Measurements from ENCODE around the gene SORBS1.

Gene SORBS1

DNA sequence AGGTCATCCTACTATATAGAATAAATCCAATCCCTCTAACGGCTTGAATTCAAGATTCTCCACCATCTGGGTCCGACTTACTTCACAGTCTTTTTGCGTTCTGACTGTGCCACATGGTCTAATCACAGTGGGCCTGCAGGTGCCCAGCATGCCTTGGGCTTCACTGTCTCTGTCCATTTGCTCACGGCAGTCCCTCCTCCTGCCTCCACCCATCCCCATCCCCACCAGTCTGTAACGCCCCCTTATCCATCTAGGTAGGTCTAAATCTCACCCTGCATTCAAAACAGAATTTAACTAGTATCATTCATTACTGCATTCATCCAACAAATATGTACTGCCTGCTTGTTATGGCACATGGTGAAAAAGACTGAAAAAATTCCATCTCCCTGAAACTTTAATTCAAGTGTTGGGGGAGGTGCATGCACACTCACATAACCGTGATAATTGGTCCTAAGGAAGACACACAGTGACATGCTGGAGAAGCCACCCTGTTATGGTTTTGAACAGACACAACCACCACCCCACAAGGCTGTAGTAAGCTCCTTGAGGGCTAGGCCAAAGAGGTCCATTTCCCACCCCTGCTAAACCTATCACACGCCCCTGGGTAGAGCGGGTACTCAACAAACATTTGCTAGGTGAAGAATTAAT is 24.2 kb downstream of the SORBS1 start:
- Histone ChIP-seq H3K4me2 (ENCODE audit: low read length) (no peak overlapping the region), H2BK120ac (ENCODE audit: insufficient read depth, low read length, poor library complexity) (no peak overlapping the region), H3K23ac (ENCODE audit: low read length) (no peak overlapping the region), H2AFZ (ENCODE audit: insufficient read depth, low read length, poor library complexity) (no peak overlapping the region), H3K4me3 (ENCODE audit: low read depth, low read length) (no peak overlapping the region), H3K4me1 (ENCODE audit: control insufficient read depth in 1 of 2, insufficient read depth in 2 of 2, low read length in 2 of 2) (peaks cover 7 to 15% of the 10 kb centered on the region in 2 experiments), H4K91ac (ENCODE audit: low read depth, low read length) (peak overlapping the region; percentile 28), H3K79me1 (ENCODE audit: low read length) (peaks cover 3% of the 10 kb centered on the region), H3K4ac (ENCODE audit: low read depth, low read length) (no peak overlapping the region), H3K14ac (ENCODE audit: low read length) (no peak overlapping the region), H3K27me3 (ENCODE audit: insufficient read depth, low read length) (no peaks in the 10 kb centered on the region), H2AK5ac (ENCODE audit: low read length) (no peak overlapping the region), H3K18ac (ENCODE audit: low read length) (no peak overlapping the region), H3K9me3 (ENCODE audit: insufficient read depth, low read depth, low read length) (no peaks in the 10 kb centered on the region), H2BK12ac (ENCODE audit: low read length) (no peak overlapping the region), H2BK5ac (ENCODE audit: low read depth, low read length, poor library complexity) (no peak overlapping the region), H4K12ac (ENCODE audit: low read depth, low read length) (no peak overlapping the region), H3K36me3 (ENCODE audit: control insufficient read depth in 1 of 2, insufficient read depth in 2 of 2, low read length in 2 of 2) (no peaks in the 10 kb centered on the region), H3K27ac (ENCODE audit: low read depth, low read length) (no peak overlapping the region), H4K8ac (ENCODE audit: low read depth, low read length) (no peak overlapping the region), H3K79me2 (ENCODE audit: control insufficient read depth, insufficient read depth, low read length, poor library complexity) (no peaks in the 10 kb centered on the region), H3K9ac (ENCODE audit: low read length) (no peak overlapping the region)
- DNase-seq = no peak
- no CpG with 5 or more reads among the region's 8 CpGs for WGBS (ENCODE audit: extremely low coverage, insufficient coverage, insufficient read length)

DNA sequence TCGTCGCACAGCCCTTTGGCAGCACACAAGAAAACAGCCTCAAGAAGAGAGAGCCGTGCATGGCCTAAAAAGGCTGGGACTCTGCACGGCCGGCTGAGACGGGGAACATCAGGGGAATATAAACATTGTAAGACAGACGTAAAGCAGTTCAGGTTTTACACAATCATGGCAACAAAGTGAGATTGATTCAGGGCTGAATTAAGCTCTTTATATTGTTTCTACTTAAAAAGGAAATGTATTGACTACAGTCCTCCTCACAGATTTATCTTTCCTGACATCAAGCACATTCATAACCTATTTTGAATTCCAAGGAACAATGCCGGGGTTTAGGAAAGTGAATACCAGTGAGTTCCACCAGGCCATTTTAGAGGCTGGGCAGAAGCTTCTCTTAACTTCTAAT is 25.2 kb downstream of the SORBS1 start:
- H3K9me3 ChIP-seq (ENCODE audit: insufficient read depth, low read depth, low read length) = no peaks in the 10 kb centered on the region
- no peak overlapping the region for H4K8ac ChIP-seq (ENCODE audit: low read depth, low read length)
- H3K4me3 ChIP-seq (ENCODE audit: low read depth, low read length) = no peak overlapping the region
- DNase-seq = peak in 1 of 2 donors; percentile 48
- H3K27ac ChIP-seq (ENCODE audit: low read depth, low read length) = peak overlapping the region; percentile 42
- H3K23ac ChIP-seq (ENCODE audit: low read length) = no peak overlapping the region
- H2BK5ac ChIP-seq (ENCODE audit: low read depth, low read length, poor library complexity) = no peak overlapping the region
- H3K14ac ChIP-seq (ENCODE audit: low read length) = no peak overlapping the region
- peaks cover 3% of the 10 kb centered on the region for H3K79me1 ChIP-seq (ENCODE audit: low read length)
- no peak overlapping the region for H2BK12ac ChIP-seq (ENCODE audit: low read length)
- H4K12ac ChIP-seq (ENCODE audit: low read depth, low read length) = no peak overlapping the region
- no peaks in the 10 kb centered on the region for H3K27me3 ChIP-seq (ENCODE audit: insufficient read depth, low read length)
- H3K36me3 ChIP-seq (ENCODE audit: control insufficient read depth in 1 of 2, insufficient read depth in 2 of 2, low read length in 2 of 2) = no peaks in the 10 kb centered on the region
- no CpG with 5 or more reads among the region's 8 CpGs for WGBS (ENCODE audit: extremely low coverage, insufficient coverage, insufficient read length)
- no peak overlapping the region for H2AFZ ChIP-seq (ENCODE audit: insufficient read depth, low read length, poor library complexity)
- H2AK5ac ChIP-seq (ENCODE audit: low read length) = no peak overlapping the region
- no peak overlapping the region for H4K91ac ChIP-seq (ENCODE audit: low read depth, low read length)
- no peak overlapping the region for H3K18ac ChIP-seq (ENCODE audit: low read length)
- no peak overlapping the region for H3K9ac ChIP-seq (ENCODE audit: low read length)
- no peaks in the 10 kb centered on the region for H3K79me2 ChIP-seq (ENCODE audit: control insufficient read depth, insufficient read depth, low read length, poor library complexity)
- H3K4me1 ChIP-seq (ENCODE audit: control insufficient read depth in 1 of 2, insufficient read depth in 2 of 2, low read length in 2 of 2) = peaks cover 7 to 15% of the 10 kb centered on the region in 2 experiments
- H3K4me2 ChIP-seq (ENCODE audit: low read length) = no peak overlapping the region
- H3K4ac ChIP-seq (ENCODE audit: low read depth, low read length) = no peak overlapping the region
- H2BK120ac ChIP-seq (ENCODE audit: insufficient read depth, low read length, poor library complexity) = peak overlapping the region; percentile 79

DNA sequence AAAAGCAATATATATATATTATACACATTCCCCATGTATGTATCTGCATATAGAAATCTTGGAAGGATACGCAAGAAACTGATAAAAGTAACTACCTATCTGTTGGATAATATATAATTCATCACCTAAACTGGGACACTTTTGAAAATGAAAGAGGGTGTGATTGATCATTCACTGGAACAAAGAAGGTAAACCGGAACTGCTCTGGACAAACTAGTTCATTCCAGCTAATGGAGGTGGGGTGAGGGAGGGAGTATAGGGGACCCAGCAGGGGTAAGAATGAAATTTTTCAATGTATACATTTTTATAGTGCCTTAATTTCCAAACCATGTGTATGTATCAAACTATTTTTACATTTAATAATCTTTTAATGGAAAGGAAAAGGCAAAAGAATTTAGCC is 25.6 kb downstream of the SORBS1 start:
- no peak overlapping the region for H3K23ac ChIP-seq (ENCODE audit: low read length)
- H3K9ac ChIP-seq (ENCODE audit: low read length) = no peak overlapping the region
- H3K79me1 ChIP-seq (ENCODE audit: low read length) = peaks cover 3% of the 10 kb centered on the region
- no peaks in the 10 kb centered on the region for H3K79me2 ChIP-seq (ENCODE audit: control insufficient read depth, insufficient read depth, low read length, poor library complexity)
- no peak overlapping the region for H2BK12ac ChIP-seq (ENCODE audit: low read length)
- H3K4me2 ChIP-seq (ENCODE audit: low read length) = no peak overlapping the region
- no peak overlapping the region for H2BK5ac ChIP-seq (ENCODE audit: low read depth, low read length, poor library complexity)
- H4K91ac ChIP-seq (ENCODE audit: low read depth, low read length) = no peak overlapping the region
- no peak overlapping the region for H2BK120ac ChIP-seq (ENCODE audit: insufficient read depth, low read length, poor library complexity)
- H3K27me3 ChIP-seq (ENCODE audit: insufficient read depth, low read length) = no peaks in the 10 kb centered on the region
- H3K18ac ChIP-seq (ENCODE audit: low read length) = no peak overlapping the region
- H3K9me3 ChIP-seq (ENCODE audit: insufficient read depth, low read depth, low read length) = no peaks in the 10 kb centered on the region
- no peak overlapping the region for H3K27ac ChIP-seq (ENCODE audit: low read depth, low read length)
- H2AK5ac ChIP-seq (ENCODE audit: low read length) = no peak overlapping the region
- DNase-seq = no peak
- H3K4me3 ChIP-seq (ENCODE audit: low read depth, low read length) = no peak overlapping the region
- WGBS (ENCODE audit: extremely low coverage, insufficient coverage, insufficient read length) = no CpG with 5 or more reads among the region's 2 CpGs
- no peak overlapping the region for H2AFZ ChIP-seq (ENCODE audit: insufficient read depth, low read length, poor library complexity)
- no peak overlapping the region for H3K4ac ChIP-seq (ENCODE audit: low read depth, low read length)
- H3K14ac ChIP-seq (ENCODE audit: low read length) = no peak overlapping the region
- no peak overlapping the region for H4K12ac ChIP-seq (ENCODE audit: low read depth, low read length)
- H3K36me3 ChIP-seq (ENCODE audit: control insufficient read depth in 1 of 2, insufficient read depth in 2 of 2, low read length in 2 of 2) = no peaks in the 10 kb centered on the region
- H3K4me1 ChIP-seq (ENCODE audit: control insufficient read depth in 1 of 2, insufficient read depth in 2 of 2, low read length in 2 of 2) = peaks cover 5 to 14% of the 10 kb centered on the region in 2 experiments
- no peak overlapping the region for H4K8ac ChIP-seq (ENCODE audit: low read depth, low read length)

DNA sequence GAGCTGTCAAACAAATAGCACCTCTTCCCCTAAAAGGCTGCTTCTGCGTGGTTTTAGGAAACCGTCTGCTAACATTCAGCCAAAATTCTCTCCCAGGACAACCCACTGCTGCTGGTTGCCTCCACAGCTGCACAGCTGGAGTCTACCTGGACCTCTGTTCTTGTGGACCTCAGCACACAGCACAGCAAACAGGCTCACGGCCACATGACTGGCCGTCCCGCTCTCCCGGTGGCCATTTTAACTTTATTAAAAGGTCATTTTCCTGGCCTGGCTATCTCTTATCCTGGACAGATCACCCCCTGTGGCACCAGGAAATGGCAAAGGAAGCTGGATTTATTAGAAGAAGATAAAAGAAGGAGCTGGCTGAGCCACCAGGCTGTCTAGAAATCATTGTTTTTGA is 27.6 kb downstream of the SORBS1 start:
- Histone ChIP-seq H3K36me3 (ENCODE audit: control insufficient read depth in 1 of 2, insufficient read depth in 2 of 2, low read length in 2 of 2) (no peaks in the 10 kb centered on the region), H3K14ac (ENCODE audit: low read length) (no peak overlapping the region), H4K12ac (ENCODE audit: low read depth, low read length) (no peak overlapping the region), H3K23ac (ENCODE audit: low read length) (no peak overlapping the region), H2BK120ac (ENCODE audit: insufficient read depth, low read length, poor library complexity) (no peak overlapping the region), H3K9ac (ENCODE audit: low read length) (no peak overlapping the region), H3K27ac (ENCODE audit: low read depth, low read length) (no peak overlapping the region), H3K4me3 (ENCODE audit: low read depth, low read length) (no peak overlapping the region), H3K18ac (ENCODE audit: low read length) (no peak overlapping the region), H3K79me1 (ENCODE audit: low read length) (peaks cover 3% of the 10 kb centered on the region), H3K27me3 (ENCODE audit: insufficient read depth, low read length) (no peaks in the 10 kb centered on the region), H2BK12ac (ENCODE audit: low read length) (no peak overlapping the region), H4K8ac (ENCODE audit: low read depth, low read length) (no peak overlapping the region), H2AFZ (ENCODE audit: insufficient read depth, low read length, poor library complexity) (no peak overlapping the region), H3K4me1 (ENCODE audit: control insufficient read depth in 1 of 2, insufficient read depth in 2 of 2, low read length in 2 of 2) (peaks cover 2 to 13% of the 10 kb centered on the region in 2 experiments), H4K91ac (ENCODE audit: low read depth, low read length) (no peak overlapping the region), H2AK5ac (ENCODE audit: low read length) (no peak overlapping the region), H3K79me2 (ENCODE audit: control insufficient read depth, insufficient read depth, low read length, poor library complexity) (no peaks in the 10 kb centered on the region), H3K9me3 (ENCODE audit: insufficient read depth, low read depth, low read length) (no peaks in the 10 kb centered on the region), H3K4me2 (ENCODE audit: low read length) (no peak overlapping the region), H3K4ac (ENCODE audit: low read depth, low read length) (no peak overlapping the region), H2BK5ac (ENCODE audit: low read depth, low read length, poor library complexity) (no peak overlapping the region)
- DNase-seq = no peak
- no CpG with 5 or more reads among the region's 6 CpGs for WGBS (ENCODE audit: extremely low coverage, insufficient coverage, insufficient read length)

Measured in trophoblast cell (in vitro differentiated cells and primary cell).